Thoracic aorta (tissue), 2 donors: ENCODE measurements around the gene CHN2. TPM values are rescaled to one million over a fixed set of nuclear protein-coding genes. Genes with fewer than 3 reads are reported as not detected.

Experiments used
- ATAC-seq: fragments of 150-250 bp; one replicate; pipeline ENCODE4 v1.8.0; 2017; ENCODE audit warnings: low read depth; ENCODE audit not compliant: insufficient number of reproducible peaks, low FRiP score
- DNase-seq: peaks from one replicate; pipeline ENCODE4 v3.0.0-alpha.2; 2020; ENCODE audit warnings: low spot score
- H3K27ac ChIP-seq, 2 donors: fragments of 200-600 bp; sonication (generic); 1 replicate in 1 of 2; 2 replicates in 1 of 2; pipeline ENCODE4 v1.5.1; 2016; ENCODE audit warnings: mild to moderate bottlenecking in 2 of 2, moderate library complexity in 2 of 2
- H3K27me3 ChIP-seq: fragments of 200-600 bp; sonication (generic); replicated peaks from 2 replicates; pipeline ENCODE4 v1.6.0; 2016; ENCODE audit warnings: mild to moderate bottlenecking; ENCODE audit not compliant: insufficient read depth
- H3K36me3 ChIP-seq: fragments of 200-600 bp; sonication (generic); one replicate; pipeline ENCODE4 v1.5.1; 2016
- H3K4me1 ChIP-seq, 2 donors: fragments of 200-600 bp; sonication (generic); 1 replicate in 1 of 2; 2 replicates in 1 of 2; pipeline versions ENCODE4 v1.5.1 to v1.6.0; 2016; ENCODE audit warnings: low read depth in 2 of 2, mild to moderate bottlenecking in 1 of 2; ENCODE audit not compliant: control insufficient read depth in 1 of 2
- H3K4me3 ChIP-seq: fragments of 200-600 bp; sonication (generic); 2 replicates; pipeline ENCODE4 v1.5.1; 2016; ENCODE audit warnings: mild to moderate bottlenecking
- H3K9me3 ChIP-seq: fragments of 200-600 bp; sonication (generic); 2 replicates; pipeline ENCODE4 v1.5.1; 2016
- total RNA-seq, 2 donors: library from RNA; depleted of rRNA; stranded (reverse); fragments of >200 nt; gene quantifications; one replicate each; pipeline versions ENCODE4 v1.1.0 to v1.2.3, GENCODE V29; 2016
- TF ChIP-seq, protein P1 (sequence below): fragments of 200-600 bp; sonication (generic); IDR thresholded peaks from one replicate; pipeline ENCODE4 v1.5.1; 2019; ENCODE audit warnings: antibody characterized with exemption

CHN2 gene
- total RNA-seq, 2 donors from 2014 or later: 22.6 to 44.7 TPM

GRCh38 chr7:29408841-29409243 lies 214.3 kb downstream of the CHN2 start:
- DNase-seq (peak; percentile 11), ATAC-seq (peak; percentile 71)
- H3K27me3 ChIP-seq: no peaks in the 10 kb centered on the region
- H3K9me3 ChIP-seq: no peaks in the 10 kb centered on the region
- H3K27ac ChIP-seq: no peak overlapping the region
- no peaks in the 10 kb centered on the region for H3K4me1 ChIP-seq
- TF ChIP-seq, protein P1, sequence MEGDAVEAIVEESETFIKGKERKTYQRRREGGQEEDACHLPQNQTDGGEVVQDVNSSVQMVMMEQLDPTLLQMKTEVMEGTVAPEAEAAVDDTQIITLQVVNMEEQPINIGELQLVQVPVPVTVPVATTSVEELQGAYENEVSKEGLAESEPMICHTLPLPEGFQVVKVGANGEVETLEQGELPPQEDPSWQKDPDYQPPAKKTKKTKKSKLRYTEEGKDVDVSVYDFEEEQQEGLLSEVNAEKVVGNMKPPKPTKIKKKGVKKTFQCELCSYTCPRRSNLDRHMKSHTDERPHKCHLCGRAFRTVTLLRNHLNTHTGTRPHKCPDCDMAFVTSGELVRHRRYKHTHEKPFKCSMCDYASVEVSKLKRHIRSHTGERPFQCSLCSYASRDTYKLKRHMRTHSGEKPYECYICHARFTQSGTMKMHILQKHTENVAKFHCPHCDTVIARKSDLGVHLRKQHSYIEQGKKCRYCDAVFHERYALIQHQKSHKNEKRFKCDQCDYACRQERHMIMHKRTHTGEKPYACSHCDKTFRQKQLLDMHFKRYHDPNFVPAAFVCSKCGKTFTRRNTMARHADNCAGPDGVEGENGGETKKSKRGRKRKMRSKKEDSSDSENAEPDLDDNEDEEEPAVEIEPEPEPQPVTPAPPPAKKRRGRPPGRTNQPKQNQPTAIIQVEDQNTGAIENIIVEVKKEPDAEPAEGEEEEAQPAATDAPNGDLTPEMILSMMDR: peak; percentile 83
- no peaks in the 10 kb centered on the region for H3K36me3 ChIP-seq
- no peak overlapping the region for H3K4me3 ChIP-seq

GRCh38 chr7:29410996-29411395 lies 216.4 kb downstream of the CHN2 start:
- no peak for DNase-seq

GRCh38 chr7:29412912-29413311 lies 218.3 kb downstream of the CHN2 start:
- Histone ChIP-seq H3K36me3 (no peaks in the 10 kb centered on the region), H3K4me1 (no peaks in the 10 kb centered on the region), H3K27me3 (no peaks in the 10 kb centered on the region), H3K27ac (no peak overlapping the region), H3K4me3 (no peak overlapping the region), H3K9me3 (no peaks in the 10 kb centered on the region)
- DNase-seq (no peak), ATAC-seq (no peak)
- TF ChIP-seq, protein P1: no peak

More at GRCh38 chr7:29410996-29411395, 216.4 kb downstream of the CHN2 start:
- no peaks in the 10 kb centered on the region for H3K4me1 ChIP-seq
- H3K27me3 ChIP-seq: no peaks in the 10 kb centered on the region
- no peaks in the 10 kb centered on the region for H3K9me3 ChIP-seq
- no peak for ATAC-seq
- H3K36me3 ChIP-seq: no peaks in the 10 kb centered on the region
- H3K27ac ChIP-seq: no peak overlapping the region
- TF ChIP-seq, protein P1: no peak
- no peak overlapping the region for H3K4me3 ChIP-seq

GRCh38 chr7:29413626-29414136 lies 219.1 kb downstream of the CHN2 start:
- ATAC-seq: no peak
- Histone ChIP-seq H3K4me3 (no peak overlapping the region), H3K27me3 (no peaks in the 10 kb centered on the region), H3K27ac (no peak overlapping the region), H3K36me3 (no peaks in the 10 kb centered on the region), H3K9me3 (no peaks in the 10 kb centered on the region), H3K4me1 (no peaks in the 10 kb centered on the region)
- DNase-seq: no peak
- TF ChIP-seq, protein P1: no peak

DNA sequence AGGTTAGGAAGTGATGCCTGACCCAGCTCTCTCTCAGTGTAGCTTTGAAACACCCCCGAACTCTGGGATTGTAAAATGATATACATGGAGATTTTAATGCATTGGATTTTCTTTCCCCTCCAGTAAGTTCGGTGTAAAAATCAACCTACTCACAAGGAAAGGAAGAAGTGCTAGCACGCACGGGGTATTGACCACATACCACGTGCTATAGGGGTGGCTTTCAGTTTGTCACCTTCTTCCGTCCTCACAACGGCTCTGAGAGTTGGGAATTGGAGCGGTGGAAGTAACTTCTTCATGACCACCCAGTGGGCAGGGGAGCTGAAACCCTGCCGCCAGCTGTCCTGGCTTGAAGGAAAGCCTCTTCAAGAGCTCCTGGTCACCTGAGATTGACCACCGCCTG lies 219.6 kb downstream of the CHN2 start:
- no peak overlapping the region for H3K27ac ChIP-seq
- no peaks in the 10 kb centered on the region for H3K36me3 ChIP-seq
- TF ChIP-seq, protein P1: no peak
- ATAC-seq (no peak), DNase-seq (no peak)
- no peaks in the 10 kb centered on the region for H3K27me3 ChIP-seq
- H3K9me3 ChIP-seq: no peaks in the 10 kb centered on the region
- no peak overlapping the region for H3K4me3 ChIP-seq
- H3K4me1 ChIP-seq: no peaks in the 10 kb centered on the region
